ENCODE data around the gene ESYT1. TPM values are rescaled to one million over a fixed set of nuclear protein-coding genes. Genes with fewer than 3 reads are reported as not detected.

Gene ESYT1
- total RNA-seq, 2 donors from 2014 or later = 66.8 to 167 TPM

GRCh38 chr12:56103066-56103711, 24.9 kb upstream of the ESYT1 start:
- H3K4me1 ChIP-seq (replicated peaks) = peaks cover 10% of the 10 kb centered on the region
- peaks cover 3 to 10% of the 10 kb centered on the region in 2 donors for H3K36me3 ChIP-seq
- no peak for DNase-seq (ENCODE audit: low spot score)
- peak overlapping the region in 1 of 2 donors; percentile 80 for H3K4me3 ChIP-seq
- intact Hi-C loops (cut with DNase I) = loop anchor here (5.0 to 10.0 kb wide), 3 partner anchors 56 to 368 kb away; partner anchors contain the start of gene SUOX
- WGBS = 49% methylated on average over 6 of the region's 6 CpGs
- no peaks in the 10 kb centered on the region for H3K9me3 ChIP-seq
- no peak for TF ChIP-seq POLR2AphosphoS5 (IDR thresholded peaks at IDR 0.05)
- TF ChIP-seq POLR2A (IDR thresholded peaks at IDR 0.05) = no peak
- TF ChIP-seq CTCF (IDR thresholded peaks at IDR 0.05) = no peak
- no peaks in the 10 kb centered on the region for H3K27me3 ChIP-seq (replicated peaks; ENCODE audit: insufficient read depth)
- peak overlapping the region; percentile 86 to 88 for H3K27ac ChIP-seq

- peaks cover 10% of the 10 kb centered on the region for H3K4me1 ChIP-seq (replicated peaks)
- 0% methylated on average over 8 of the region's 8 CpGs for WGBS
- peak overlapping the region; percentile 80 for H3K4me3 ChIP-seq
- TF ChIP-seq CTCF (IDR thresholded peaks at IDR 0.05) = no peak
- no peak for TF ChIP-seq POLR2A (IDR thresholded peaks at IDR 0.05)
- TF ChIP-seq POLR2AphosphoS5 (IDR thresholded peaks at IDR 0.05) = no peak
- no peaks in the 10 kb centered on the region for H3K9me3 ChIP-seq
- intact Hi-C loops (cut with DNase I) = loop anchor here (5.0 to 10.0 kb wide), 3 partner anchors 56 to 369 kb away; partner anchors contain the start of gene SUOX
- H3K36me3 ChIP-seq = peaks cover 3 to 10% of the 10 kb centered on the region in 2 donors
- peak overlapping the region; percentile 86 to 88 for H3K27ac ChIP-seq
- no peaks in the 10 kb centered on the region for H3K27me3 ChIP-seq (replicated peaks; ENCODE audit: insufficient read depth)
- no peak for DNase-seq (ENCODE audit: low spot score)
Observed at GRCh38 chr12:56103823-56104108, 24.3 kb upstream of the ESYT1 start.

- no peaks in the 10 kb centered on the region for H3K27me3 ChIP-seq (replicated peaks; ENCODE audit: insufficient read depth)
- H3K36me3 ChIP-seq = peaks cover 3 to 10% of the 10 kb centered on the region in 2 donors
- TF ChIP-seq POLR2A (IDR thresholded peaks at IDR 0.05) = peak; percentile 80
- TF ChIP-seq POLR2AphosphoS5 (IDR thresholded peaks at IDR 0.05) = peak; percentile 99
- peak in 2 of 4 experiments; percentile 6 to 21 for TF ChIP-seq CTCF (IDR thresholded peaks at IDR 0.05)
- peak within 1 kb of the TSS; percentile 86 to 88 for H3K27ac ChIP-seq
- peak within 1 kb of the TSS; percentile 80 for H3K4me3 ChIP-seq
- intact Hi-C loops (cut with DNase I) = loop anchor here (5.0 to 10.0 kb wide), 3 partner anchors 57 to 369 kb away; partner anchors contain the start of gene SUOX
- DNase-seq (ENCODE audit: low spot score) = peak; percentile 98
- under 1% methylated on average over 57 of the region's 60 CpGs for whole genome bisulfite sequencing
- peaks cover 10% of the 10 kb centered on the region for H3K4me1 ChIP-seq (replicated peaks)
- H3K9me3 ChIP-seq = no peaks in the 10 kb centered on the region
Observed at GRCh38 chr12:56104109-56104814, 23.8 kb upstream of the ESYT1 start, which contains the start of gene PA2G4. Gene PA2G4, plus strand, starts transcription at chr12:56104559. Its CDS starts 179 bp downstream, at chr12:56104738.

GRCh38 chr12:56104815-56105608, 23.1 kb upstream of the ESYT1 start:
- H3K9me3 ChIP-seq = no peaks in the 10 kb centered on the region
- no peak for TF ChIP-seq POLR2AphosphoS5 (IDR thresholded peaks at IDR 0.05)
- no peak for TF ChIP-seq POLR2A (IDR thresholded peaks at IDR 0.05)
- TF ChIP-seq CTCF (IDR thresholded peaks at IDR 0.05) = no peak
- no peak for DNase-seq (ENCODE audit: low spot score)
- peak overlapping the region; percentile 80 for H3K4me3 ChIP-seq
- WGBS = under 1% methylated on average over 40 of the region's 40 CpGs
- peaks cover 10% of the 10 kb centered on the region for H3K4me1 ChIP-seq (replicated peaks)
- H3K36me3 ChIP-seq = peaks cover 3 to 15% of the 10 kb centered on the region in 2 donors
- intact Hi-C loops (cut with DNase I) = loop anchor here (5.0 to 10.0 kb wide), 3 partner anchors 58 to 370 kb away; partner anchors contain the start of gene SUOX
- no peaks in the 10 kb centered on the region for H3K27me3 ChIP-seq (replicated peaks; ENCODE audit: insufficient read depth)
- peak overlapping the region; percentile 86 to 88 for H3K27ac ChIP-seq
